Measurements from ENCODE around the gene XYLB.

XYLB gene

GRCh38 chr3:38323060-38323459 is 23.5 kb upstream of the XYLB start:
- DNase-seq (ENCODE audit: low spot score): no peak

- no peak for DNase-seq (ENCODE audit: low spot score)
These were observed 21.3 kb upstream of the XYLB start for GRCh38 chr3:38325256-38325655.

- peak; percentile 48 for DNase-seq (ENCODE audit: low spot score)
These were observed 19.1 kb upstream of the XYLB start for GRCh38 chr3:38327335-38328009.

GRCh38 chr3:38331257-38332022 is 15.1 kb upstream of the XYLB start:
- DNase-seq (ENCODE audit: low spot score): no peak

- DNase-seq (ENCODE audit: low spot score): no peak
These were observed 14.4 kb upstream of the XYLB start for GRCh38 chr3:38332201-38332600.

DNA sequence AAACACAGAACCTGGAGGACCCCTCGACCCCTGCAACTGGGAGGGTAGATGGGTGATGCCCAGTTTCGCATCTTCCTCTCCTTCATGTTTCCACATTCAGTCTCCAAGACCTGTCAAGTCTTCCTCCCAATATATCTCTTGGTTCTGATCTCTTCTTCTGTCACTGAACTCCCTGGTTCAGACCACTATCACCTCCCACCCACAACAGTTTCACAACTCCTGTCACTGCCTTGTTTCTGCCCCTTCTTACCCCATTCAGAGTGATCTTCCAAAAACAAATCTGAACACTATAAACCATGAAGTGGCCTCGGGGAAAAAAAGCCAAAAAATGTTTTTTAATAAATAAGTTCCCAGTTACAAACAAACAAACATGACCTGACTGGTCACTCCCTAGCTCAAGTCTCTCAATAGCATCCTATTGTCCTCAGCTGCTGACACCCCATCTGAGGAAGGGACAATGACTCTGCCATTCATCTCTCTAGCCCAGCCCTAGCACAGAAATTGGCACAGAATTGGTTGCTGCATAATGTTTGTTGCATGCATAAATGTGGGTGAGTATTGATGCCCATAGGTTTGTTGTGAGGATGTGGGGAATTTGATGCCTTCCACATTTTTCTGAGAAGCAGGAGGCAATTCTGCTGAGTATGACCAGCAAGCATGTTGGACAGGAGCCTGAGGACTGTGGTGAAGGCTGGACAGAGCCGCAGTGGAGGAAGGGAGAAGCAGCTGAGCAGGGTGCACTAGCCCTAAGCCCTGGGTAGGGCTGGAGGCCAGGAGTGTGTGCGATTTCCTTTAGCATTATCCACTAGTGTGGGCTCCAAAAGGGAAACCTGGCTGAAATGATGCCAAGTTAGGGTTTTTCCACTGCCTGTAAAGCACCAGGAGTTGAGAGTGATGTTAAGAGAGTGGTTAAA is 12.2 kb upstream of the XYLB start:
- DNase-seq (ENCODE audit: low spot score): no peak

DNA sequence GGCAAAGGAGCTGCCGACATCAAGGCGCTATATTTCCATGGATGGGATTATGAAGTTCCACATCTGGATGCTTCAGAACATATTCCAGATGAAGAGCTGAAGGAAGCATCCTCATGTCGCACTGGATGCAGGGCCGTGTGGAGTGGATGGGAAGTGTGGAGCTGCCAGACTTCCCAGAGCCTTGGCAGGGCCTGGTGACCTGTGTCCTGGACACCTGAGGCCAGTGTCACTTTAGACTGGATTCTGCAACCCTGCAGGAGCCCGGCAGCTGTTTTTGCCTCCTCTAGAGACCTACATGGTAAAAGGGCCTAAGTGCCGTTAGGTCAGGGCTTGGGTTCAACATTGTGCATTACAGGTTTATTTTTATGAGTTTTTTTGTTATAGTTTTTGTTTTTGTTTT is 11.3 kb upstream of the XYLB start:
- DNase-seq (ENCODE audit: low spot score): no peak

GRCh38 chr3:38337703-38338102 is 8.9 kb upstream of the XYLB start:
- DNase-seq (ENCODE audit: low spot score): no peak

GRCh38 chr3:38343797-38344594 is 2.6 kb upstream of the XYLB start:
- no peak for DNase-seq (ENCODE audit: low spot score)

DNA sequence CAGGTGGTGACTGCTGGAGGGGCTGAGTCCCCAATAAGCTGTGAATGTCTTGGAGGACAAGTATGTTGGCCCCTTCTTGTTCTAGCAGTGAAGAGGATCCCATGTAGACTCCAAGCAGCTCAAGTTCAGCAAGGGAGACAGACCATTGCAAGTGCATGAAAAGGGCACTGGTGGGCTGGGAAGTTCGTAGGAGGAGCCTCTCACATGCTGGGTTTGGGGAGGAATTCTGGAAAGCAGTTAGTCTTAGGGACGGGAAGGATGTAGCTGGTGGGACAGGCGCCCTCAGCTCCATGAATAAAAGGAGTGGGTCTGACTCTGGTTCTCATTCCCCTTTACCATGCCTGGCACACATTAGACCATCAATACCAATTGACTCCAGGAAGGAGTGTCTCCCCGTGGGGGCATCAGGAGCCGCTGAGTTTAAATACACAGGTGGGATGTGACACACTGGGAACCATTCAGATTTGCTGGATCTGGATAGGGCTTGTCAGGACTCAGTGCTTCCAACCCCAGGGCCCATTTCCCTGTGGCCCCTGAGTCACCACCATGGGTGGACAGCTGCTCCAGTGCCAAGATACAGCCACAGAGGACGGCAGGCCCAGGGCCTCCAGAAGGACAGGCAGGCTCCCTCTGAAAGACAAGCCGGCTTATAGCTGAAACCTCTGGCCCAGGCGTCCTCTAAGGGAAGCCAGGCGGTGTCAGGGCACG is 552 bp upstream of the XYLB start:
- DNase-seq (ENCODE audit: low spot score): no peak

GRCh38 chr3:38347421-38348200 is 1.0 kb downstream of the XYLB start:
- DNase-seq (ENCODE audit: low spot score): no peak

- peak; percentile 53 for DNase-seq (ENCODE audit: low spot score)
These were observed 2.3 kb downstream of the XYLB start for GRCh38 chr3:38348903-38349302.

GRCh38 chr3:38349684-38350359 is 3.2 kb downstream of the XYLB start:
- no peak for DNase-seq (ENCODE audit: low spot score)

DNA sequence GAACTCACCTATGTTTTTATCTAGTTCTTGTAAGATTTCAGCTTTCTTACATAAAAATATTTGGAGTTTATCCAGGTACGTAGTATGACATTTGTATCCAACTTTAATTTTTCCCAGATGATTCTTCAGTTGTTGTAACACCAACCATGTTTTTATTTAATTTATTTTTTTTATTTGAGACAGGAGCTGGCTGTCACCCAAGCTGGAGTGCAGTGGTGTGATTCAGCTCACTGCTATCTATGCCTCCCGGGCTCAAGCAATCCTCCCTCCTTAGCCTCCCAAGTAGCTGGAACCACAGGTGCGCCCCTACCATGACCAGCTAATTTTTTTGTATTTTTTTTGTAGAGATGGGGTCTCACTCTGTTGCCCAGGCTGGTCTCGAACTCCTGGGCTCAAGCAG is 6.6 kb downstream of the XYLB start:
- DNase-seq (ENCODE audit: low spot score): no peak

GRCh38 chr3:38354588-38355330 is 8.2 kb downstream of the XYLB start:
- no peak for DNase-seq (ENCODE audit: low spot score)

GRCh38 chr3:38359038-38359437 is 12.5 kb downstream of the XYLB start:
- DNase-seq (ENCODE audit: low spot score): no peak

DNA sequence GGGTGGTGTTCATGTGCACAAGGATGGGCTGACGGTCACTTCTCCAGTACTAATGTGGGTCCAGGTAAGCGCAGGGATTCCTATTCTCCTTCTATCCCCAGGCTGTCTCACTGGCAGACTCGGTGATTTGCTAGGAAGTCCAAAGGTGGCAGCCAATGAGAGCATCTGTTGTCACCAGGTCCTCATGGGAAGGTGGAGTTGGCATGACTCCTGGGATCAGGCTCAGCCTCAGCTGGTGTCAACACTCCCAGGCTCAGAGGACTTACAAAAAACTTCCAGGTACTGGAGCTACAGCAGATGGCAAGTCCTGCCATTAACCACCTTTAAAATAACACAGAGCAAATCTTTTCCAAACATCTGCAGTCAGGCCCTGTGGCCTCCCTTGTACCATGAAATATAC is 13.8 kb downstream of the XYLB start:
- no peak for DNase-seq (ENCODE audit: low spot score)

- no peak for DNase-seq (ENCODE audit: low spot score)
These were observed 14.9 kb downstream of the XYLB start for GRCh38 chr3:38361496-38361895.

DNA sequence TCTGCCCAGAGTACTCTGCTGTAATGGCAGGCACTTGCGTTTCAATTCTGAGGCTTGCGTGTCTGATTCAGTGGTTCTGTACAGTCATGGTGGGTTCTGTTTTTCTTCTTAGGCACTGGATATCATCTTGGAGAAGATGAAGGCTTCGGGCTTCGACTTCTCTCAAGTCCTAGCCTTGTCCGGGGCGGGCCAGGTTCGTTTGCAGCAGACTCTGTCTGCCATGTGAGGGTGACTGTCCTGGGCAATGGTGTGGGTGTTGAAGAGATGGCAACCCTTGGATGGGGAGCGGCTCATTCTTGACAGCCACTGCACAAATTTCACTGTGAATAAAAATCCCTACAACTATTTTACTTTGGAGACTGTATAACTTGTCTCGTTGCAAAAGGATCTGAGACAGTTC is 16.2 kb downstream of the XYLB start:
- no peak for DNase-seq (ENCODE audit: low spot score)

All from kidney capillary endothelial cell (primary cell).